ENCODE measurements around the gene DIS3L2. TPM values are rescaled to one million over a fixed set of nuclear protein-coding genes. Genes with fewer than 3 reads are reported as not detected.

Gene DIS3L2
- total RNA-seq, 1 experiment from 2014 or later: 32.6 TPM

DNA sequence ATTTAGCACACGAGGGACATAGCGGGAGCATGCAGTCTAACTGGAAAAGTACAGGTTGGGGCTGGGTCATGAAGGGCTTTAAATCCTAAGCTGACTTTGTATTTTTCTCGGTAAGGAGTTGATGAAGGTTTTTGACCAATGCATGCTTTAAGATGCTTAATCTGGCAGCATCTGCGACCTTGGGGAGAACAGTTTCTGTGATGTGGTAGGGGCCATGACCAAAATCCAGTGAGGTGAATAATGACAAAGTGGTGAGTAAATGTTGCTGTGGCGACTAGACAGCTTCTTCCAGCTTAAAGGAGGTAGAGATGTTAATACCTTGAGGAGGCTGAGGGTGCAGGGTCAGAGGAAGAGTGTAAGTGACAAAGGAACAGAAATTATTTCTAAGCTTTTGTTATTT lies 242.4 kb downstream of the DIS3L2 start:
- H3K4me1 Mint-ChIP-seq (ENCODE audit: insufficient read depth, unreplicated experiment): peaks cover 6% of the 10 kb centered on the region

DNA sequence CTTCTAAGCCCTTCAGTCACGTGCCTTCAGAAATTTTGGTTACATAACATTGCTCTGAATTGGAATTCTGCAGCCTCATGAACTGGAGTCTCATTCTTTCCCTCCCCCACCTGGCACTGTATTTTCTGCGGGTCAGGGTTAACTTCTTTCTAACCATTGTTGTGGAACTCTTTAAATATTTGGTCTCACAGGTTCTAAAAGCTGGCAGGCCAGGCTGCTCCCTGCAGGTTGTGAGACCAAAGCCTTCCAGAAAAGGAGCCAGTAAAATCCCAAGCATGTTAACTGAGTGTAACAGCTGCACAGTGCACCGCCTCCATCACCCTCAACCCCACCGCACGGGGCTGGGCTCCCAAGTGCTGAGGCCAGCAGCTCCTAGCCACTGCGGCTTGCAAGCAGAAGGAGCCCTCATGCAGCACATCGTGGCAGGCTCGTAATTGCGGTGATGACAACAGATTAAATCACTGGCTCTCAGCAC lies 243.0 kb downstream of the DIS3L2 start:
- BruUV-seq (replicated peaks): no TSS peak

More for the DNA sequence above, 242.4 kb downstream of the DIS3L2 start:
- CTCF ChIA-PET: no interaction called here
- no TSS peak for BruUV-seq (replicated peaks)
- no peak for DNase-seq (ENCODE audit: unreplicated experiment)
- Mint-ChIP-seq H3K27ac (ENCODE audit: low read depth, unreplicated experiment) (no peak overlapping the region), H3K4me3 (ENCODE audit: unreplicated experiment) (no peak overlapping the region), H3K36me3 (ENCODE audit: insufficient read depth, unreplicated experiment) (peaks cover 23% of the 10 kb centered on the region), H3K27me3 (ENCODE audit: insufficient read depth, unreplicated experiment) (no peaks in the 10 kb centered on the region), H3K9me3 (ENCODE audit: unreplicated experiment) (no peaks in the 10 kb centered on the region)
- TF ChIP-seq, protein P1, sequence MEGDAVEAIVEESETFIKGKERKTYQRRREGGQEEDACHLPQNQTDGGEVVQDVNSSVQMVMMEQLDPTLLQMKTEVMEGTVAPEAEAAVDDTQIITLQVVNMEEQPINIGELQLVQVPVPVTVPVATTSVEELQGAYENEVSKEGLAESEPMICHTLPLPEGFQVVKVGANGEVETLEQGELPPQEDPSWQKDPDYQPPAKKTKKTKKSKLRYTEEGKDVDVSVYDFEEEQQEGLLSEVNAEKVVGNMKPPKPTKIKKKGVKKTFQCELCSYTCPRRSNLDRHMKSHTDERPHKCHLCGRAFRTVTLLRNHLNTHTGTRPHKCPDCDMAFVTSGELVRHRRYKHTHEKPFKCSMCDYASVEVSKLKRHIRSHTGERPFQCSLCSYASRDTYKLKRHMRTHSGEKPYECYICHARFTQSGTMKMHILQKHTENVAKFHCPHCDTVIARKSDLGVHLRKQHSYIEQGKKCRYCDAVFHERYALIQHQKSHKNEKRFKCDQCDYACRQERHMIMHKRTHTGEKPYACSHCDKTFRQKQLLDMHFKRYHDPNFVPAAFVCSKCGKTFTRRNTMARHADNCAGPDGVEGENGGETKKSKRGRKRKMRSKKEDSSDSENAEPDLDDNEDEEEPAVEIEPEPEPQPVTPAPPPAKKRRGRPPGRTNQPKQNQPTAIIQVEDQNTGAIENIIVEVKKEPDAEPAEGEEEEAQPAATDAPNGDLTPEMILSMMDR (IDR thresholded peaks at IDR 0.05; ENCODE audit: unreplicated experiment): no peak
- POLR2A ChIA-PET: no interaction called here
- intact Hi-C loops (cut with micrococcal nuclease): no loop called here

DNA sequence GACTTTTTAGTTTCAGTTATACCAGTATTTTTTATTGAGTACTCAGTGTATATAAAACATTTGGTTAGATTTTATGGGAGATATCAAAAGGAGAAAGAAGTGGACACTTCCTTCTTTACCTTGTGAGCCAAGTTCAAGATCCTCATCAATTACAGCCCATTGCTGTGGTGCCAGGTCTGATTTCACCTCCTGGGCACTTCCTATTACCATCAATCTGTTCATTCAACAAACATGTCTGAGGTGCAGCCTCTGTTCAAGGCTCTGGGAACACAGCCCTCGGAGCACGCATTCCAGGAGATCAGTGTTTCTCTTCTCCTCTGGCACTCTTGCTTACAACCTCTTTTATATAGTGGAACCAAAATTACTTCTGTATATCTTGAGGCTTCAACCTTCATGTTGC lies 245.7 kb downstream of the DIS3L2 start:
- POLR2A ChIA-PET: interaction anchor here (0.7 to 1.1 kb wide), 3 partner anchors 42 to 871 kb away, joined by 3 read pairs; no protein-coding TSS in a partner anchor
- no peak for DNase-seq (ENCODE audit: unreplicated experiment)
- Mint-ChIP-seq H3K9me3 (ENCODE audit: unreplicated experiment) (no peaks in the 10 kb centered on the region), H3K4me3 (ENCODE audit: unreplicated experiment) (no peak overlapping the region), H3K27me3 (ENCODE audit: insufficient read depth, unreplicated experiment) (no peaks in the 10 kb centered on the region), H3K27ac (ENCODE audit: low read depth, unreplicated experiment) (no peak overlapping the region), H3K4me1 (ENCODE audit: insufficient read depth, unreplicated experiment) (peaks cover 6% of the 10 kb centered on the region), H3K36me3 (ENCODE audit: insufficient read depth, unreplicated experiment) (peaks cover 20% of the 10 kb centered on the region)
- TF ChIP-seq, protein P1 (IDR thresholded peaks at IDR 0.05; ENCODE audit: unreplicated experiment): no peak
- CTCF ChIA-PET: no interaction called here
- no TSS peak for BruUV-seq (replicated peaks)
- intact Hi-C loops (cut with micrococcal nuclease): no loop called here

More for the DNA sequence above, 243.0 kb downstream of the DIS3L2 start:
- Mint-ChIP-seq H3K4me1 (ENCODE audit: insufficient read depth, unreplicated experiment) (peaks cover 6% of the 10 kb centered on the region), H3K9me3 (ENCODE audit: unreplicated experiment) (no peaks in the 10 kb centered on the region), H3K27ac (ENCODE audit: low read depth, unreplicated experiment) (no peak overlapping the region), H3K27me3 (ENCODE audit: insufficient read depth, unreplicated experiment) (no peaks in the 10 kb centered on the region), H3K36me3 (ENCODE audit: insufficient read depth, unreplicated experiment) (peaks cover 23% of the 10 kb centered on the region), H3K4me3 (ENCODE audit: unreplicated experiment) (no peak overlapping the region)
- ChIA-PET CTCF (no interaction called here), POLR2A (no interaction called here)
- no peak for DNase-seq (ENCODE audit: unreplicated experiment)
- intact Hi-C loops (cut with micrococcal nuclease): no loop called here
- TF ChIP-seq, protein P1 (IDR thresholded peaks at IDR 0.05; ENCODE audit: unreplicated experiment): no peak

DNA sequence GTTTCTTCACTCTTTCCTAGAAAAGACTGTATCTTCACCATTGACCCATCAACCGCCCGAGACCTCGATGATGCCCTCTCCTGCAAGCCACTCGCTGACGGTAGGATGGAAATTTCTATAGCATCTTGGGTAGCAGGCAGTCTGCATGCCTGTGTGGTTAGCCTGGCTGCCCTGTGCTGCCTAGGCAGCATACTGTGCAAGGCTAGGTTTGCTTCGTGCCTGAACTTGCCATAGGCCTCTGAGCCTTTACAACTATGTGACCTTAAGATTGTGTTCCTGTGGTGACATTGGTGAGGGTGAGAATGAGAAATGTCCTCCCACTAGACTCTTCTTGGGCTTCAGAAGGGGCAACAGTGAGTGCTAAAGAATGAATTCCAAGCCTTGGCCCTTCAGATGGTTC lies 248.8 kb downstream of the DIS3L2 start:
- intact Hi-C loops (cut with micrococcal nuclease): no loop called here
- H3K27me3 Mint-ChIP-seq (ENCODE audit: insufficient read depth, unreplicated experiment): no peaks in the 10 kb centered on the region
- ChIA-PET CTCF (interaction anchor here (0.6 kb wide), 2 partner anchors 49 to 653 kb away, joined by 3 to 4 read pairs; no protein-coding TSS in a partner anchor), POLR2A (interaction anchor here (0.6 kb wide), 1 partner anchor 186 kb away, joined by 3 read pairs; no protein-coding TSS in a partner anchor)
- BruUV-seq (replicated peaks): no TSS peak
- H3K9me3 Mint-ChIP-seq (ENCODE audit: unreplicated experiment): no peaks in the 10 kb centered on the region
- H3K36me3 Mint-ChIP-seq (ENCODE audit: insufficient read depth, unreplicated experiment): peaks cover 13% of the 10 kb centered on the region
- H3K27ac Mint-ChIP-seq (ENCODE audit: low read depth, unreplicated experiment): no peak overlapping the region
- H3K4me3 Mint-ChIP-seq (ENCODE audit: unreplicated experiment): no peak overlapping the region
- no peak for DNase-seq (ENCODE audit: unreplicated experiment)
- H3K4me1 Mint-ChIP-seq (ENCODE audit: insufficient read depth, unreplicated experiment): no peaks in the 10 kb centered on the region
- TF ChIP-seq, protein P1 (IDR thresholded peaks at IDR 0.05; ENCODE audit: unreplicated experiment): no peak
